ENCODE results near the gene ATG9B. TPM values are rescaled to one million over a fixed set of nuclear protein-coding genes. Genes with fewer than 3 reads are reported as not detected.
"Not testable (repeated sequence)": the region's sequence is repeated elsewhere in the genome, so short reads cannot be mapped to it uniquely, and the experiment has no call there.

ATG9B gene
- total RNA-seq, 4 donors from 2014 or later = 0.55 to 1.5 (median 0.76) TPM; not detected in 1

DNA sequence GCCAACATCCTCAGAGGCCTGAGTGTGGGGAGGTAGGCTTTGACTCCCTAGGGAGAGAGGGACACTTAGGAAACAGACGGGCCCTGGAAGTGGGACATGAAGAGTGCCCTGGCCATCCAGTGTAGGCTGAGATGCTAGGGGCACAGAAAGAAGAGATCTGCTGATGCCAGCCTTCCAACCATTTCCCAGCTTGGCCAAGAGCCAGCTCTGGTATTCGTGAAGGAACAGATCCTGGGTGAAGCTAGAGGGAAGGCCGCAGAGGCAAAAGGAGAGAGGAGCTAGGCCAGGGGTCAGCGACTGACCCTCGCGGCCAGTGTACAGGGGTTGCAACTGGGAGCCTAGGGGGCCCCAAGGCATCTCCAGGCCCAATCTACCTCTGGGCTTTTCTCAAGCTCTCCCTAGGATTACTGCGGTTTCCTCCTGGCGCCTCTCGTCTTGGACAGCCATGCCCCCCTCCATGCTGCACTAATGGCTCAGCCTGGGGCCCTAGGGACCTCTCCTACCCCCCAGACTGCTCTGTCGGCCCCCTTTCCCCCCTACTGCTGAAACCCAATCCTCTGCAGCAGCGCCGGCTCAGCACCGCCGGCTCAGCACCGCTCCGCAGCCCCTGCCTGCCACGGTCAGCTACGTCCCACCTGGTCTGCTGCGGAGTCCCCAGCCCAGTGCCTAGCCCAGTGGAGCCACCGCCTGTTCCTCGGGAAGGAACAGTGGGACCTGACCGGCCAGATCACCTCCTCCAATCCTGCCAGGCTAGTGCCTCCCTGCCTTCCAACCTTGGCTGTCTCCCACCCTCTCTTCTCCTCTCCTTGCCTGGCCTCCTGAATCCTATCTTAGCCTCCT lies 23.9 kb upstream of the ATG9B start, which contains the start of gene ASIC3:
ASIC3 (plus strand) TSS at position 556 of the 840 bp plus-strand sequence. CDS start 355 bp downstream, outside the sequence.
- intact Hi-C loops (cut with DNase I; ENCODE audit: low total_unique reads) = no loop called here

DNA sequence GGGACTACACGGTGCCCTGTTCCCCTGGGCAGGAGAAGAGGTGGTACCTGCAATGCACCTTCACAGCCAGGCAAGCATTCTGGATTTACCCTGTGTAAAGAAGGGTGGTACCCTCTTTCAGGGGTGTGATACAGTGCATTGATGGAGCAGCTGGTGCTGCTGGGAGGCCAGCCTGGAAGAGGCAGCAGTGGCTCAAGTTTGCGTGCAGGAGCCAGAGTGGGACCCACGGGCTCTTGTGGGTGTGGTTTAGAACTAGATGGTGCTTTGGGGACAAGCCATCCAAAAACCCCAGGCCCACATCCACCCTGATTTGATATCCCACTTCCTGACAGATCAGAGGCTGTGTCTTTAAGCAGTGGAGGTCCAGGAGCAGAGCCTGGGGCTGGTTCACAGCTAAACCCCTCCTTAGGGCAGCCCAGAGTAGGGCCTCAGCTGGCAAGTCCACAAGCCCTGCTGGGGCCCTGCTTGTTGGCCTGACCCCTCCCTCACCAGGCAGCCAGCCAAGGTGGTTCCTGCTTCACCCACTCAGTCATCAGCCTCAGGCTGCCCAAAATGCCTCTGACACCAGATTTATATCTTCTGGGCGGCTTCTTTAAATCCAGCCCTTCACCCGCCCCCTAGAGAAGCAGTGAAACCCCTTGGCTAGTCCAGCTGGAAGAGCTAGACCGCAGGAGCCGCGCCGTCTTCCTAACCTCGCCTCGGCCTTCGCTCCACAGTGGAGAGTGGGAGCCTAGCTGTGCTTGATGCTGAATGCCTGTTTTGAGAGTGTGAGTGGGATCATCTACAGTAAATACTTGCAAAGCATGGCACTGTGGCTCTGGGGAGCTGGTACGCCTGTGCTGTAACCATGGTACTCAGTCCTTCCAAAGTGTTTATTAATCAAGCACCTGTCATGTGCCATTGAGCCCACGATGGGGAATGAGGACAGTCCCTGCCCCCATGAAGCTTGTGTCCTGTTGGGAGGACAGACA lies 22.6 kb upstream of the ATG9B start:
- Histone ChIP-seq H3K36me3 (no peaks in the 10 kb centered on the region), H3K27ac (peak overlapping the region in 1 of 2 donors; percentile 6), H3K4me3 (no peak overlapping the region), H3K4me1 (peaks cover 0 to 21% of the 10 kb centered on the region in 2 donors), H3K27me3 (no peaks in the 10 kb centered on the region), H3K9me3 (no peaks in the 10 kb centered on the region)
- TF ChIP-seq, protein P1, sequence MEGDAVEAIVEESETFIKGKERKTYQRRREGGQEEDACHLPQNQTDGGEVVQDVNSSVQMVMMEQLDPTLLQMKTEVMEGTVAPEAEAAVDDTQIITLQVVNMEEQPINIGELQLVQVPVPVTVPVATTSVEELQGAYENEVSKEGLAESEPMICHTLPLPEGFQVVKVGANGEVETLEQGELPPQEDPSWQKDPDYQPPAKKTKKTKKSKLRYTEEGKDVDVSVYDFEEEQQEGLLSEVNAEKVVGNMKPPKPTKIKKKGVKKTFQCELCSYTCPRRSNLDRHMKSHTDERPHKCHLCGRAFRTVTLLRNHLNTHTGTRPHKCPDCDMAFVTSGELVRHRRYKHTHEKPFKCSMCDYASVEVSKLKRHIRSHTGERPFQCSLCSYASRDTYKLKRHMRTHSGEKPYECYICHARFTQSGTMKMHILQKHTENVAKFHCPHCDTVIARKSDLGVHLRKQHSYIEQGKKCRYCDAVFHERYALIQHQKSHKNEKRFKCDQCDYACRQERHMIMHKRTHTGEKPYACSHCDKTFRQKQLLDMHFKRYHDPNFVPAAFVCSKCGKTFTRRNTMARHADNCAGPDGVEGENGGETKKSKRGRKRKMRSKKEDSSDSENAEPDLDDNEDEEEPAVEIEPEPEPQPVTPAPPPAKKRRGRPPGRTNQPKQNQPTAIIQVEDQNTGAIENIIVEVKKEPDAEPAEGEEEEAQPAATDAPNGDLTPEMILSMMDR (IDR thresholded peaks at IDR 0.05) = no peak
- TF ChIP-seq POLR2A (IDR thresholded peaks at IDR 0.05) = no peak
- intact Hi-C loops (cut with DNase I; ENCODE audit: low total_unique reads) = no loop called here
- peak; percentile 63 to 72 for DNase-seq

More for the DNA sequence above, 23.9 kb upstream of the ATG9B start, which contains the start of gene ASIC3:
- no peak within 1 kb of the TSS for H3K4me3 ChIP-seq
- no peak for DNase-seq
- no peak within 1 kb of the TSS for H3K27ac ChIP-seq
- peaks cover 0 to 21% of the 10 kb centered on the region in 2 donors for H3K4me1 ChIP-seq
- H3K36me3 ChIP-seq = no peaks in the 10 kb centered on the region
- no peak for TF ChIP-seq POLR2A (IDR thresholded peaks at IDR 0.05)
- TF ChIP-seq, protein P1 (IDR thresholded peaks at IDR 0.05) = no peak
- H3K27me3 ChIP-seq = no peaks in the 10 kb centered on the region
- H3K9me3 ChIP-seq = no peaks in the 10 kb centered on the region

DNA sequence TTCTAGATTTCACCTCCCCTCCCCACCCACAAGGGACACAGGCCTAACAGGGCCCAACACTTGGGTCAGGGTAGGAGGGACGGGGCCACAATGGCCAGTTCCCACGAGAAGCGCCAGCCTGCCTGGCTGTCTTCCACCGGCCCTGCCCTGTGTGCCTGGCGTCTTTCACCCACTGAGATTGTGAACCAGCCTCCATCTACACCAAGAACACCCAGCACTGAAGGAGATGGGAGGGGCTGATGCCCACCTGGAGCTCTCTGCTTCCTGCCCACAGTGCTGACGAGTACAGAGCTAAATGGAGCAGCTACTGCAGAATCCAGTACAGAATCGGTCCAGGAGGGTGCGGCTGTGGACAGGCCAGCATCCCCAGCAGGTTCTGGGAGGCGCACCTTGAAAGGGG lies 21.7 kb upstream of the ATG9B start:
- Histone ChIP-seq H3K9me3 (no peaks in the 10 kb centered on the region), H3K4me1 (peaks cover 0 to 16% of the 10 kb centered on the region in 2 donors), H3K27ac (no peak overlapping the region), H3K36me3 (no peaks in the 10 kb centered on the region), H3K4me3 (no peak overlapping the region), H3K27me3 (no peaks in the 10 kb centered on the region)
- intact Hi-C loops (cut with DNase I; ENCODE audit: low total_unique reads) = no loop called here
- DNase-seq = no peak
- no peak for TF ChIP-seq POLR2A (IDR thresholded peaks at IDR 0.05)
- TF ChIP-seq, protein P1 (IDR thresholded peaks at IDR 0.05) = no peak

DNA sequence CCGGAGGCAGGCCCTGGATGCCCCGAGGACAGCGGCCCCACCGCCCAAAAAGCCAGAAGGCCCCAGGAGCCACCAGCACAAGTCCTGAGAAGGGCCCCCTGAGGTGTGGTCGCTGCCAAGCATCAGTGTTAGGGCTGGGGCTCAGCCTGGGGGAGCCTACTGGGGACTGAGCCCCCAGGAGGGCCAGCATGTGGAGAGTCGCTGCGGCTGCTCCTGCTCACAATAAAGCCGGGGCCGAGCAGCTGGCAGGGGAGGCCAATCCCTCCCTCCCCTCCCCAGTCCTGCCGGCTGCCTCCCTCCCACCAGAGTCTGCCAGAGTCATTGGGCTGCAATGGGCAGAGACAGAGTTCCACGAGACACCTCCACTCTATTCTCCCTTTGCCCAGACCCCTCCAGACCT lies 21.0 kb upstream of the ATG9B start:
- DNase-seq = no peak
- no peak for TF ChIP-seq POLR2A (IDR thresholded peaks at IDR 0.05)
- peaks cover 0 to 12% of the 10 kb centered on the region in 2 donors for H3K4me1 ChIP-seq
- no peak overlapping the region for H3K27ac ChIP-seq
- H3K9me3 ChIP-seq = no peaks in the 10 kb centered on the region
- H3K36me3 ChIP-seq = no peaks in the 10 kb centered on the region
- intact Hi-C loops (cut with DNase I; ENCODE audit: low total_unique reads) = no loop called here
- no peak overlapping the region for H3K4me3 ChIP-seq
- H3K27me3 ChIP-seq = no peaks in the 10 kb centered on the region

DNA sequence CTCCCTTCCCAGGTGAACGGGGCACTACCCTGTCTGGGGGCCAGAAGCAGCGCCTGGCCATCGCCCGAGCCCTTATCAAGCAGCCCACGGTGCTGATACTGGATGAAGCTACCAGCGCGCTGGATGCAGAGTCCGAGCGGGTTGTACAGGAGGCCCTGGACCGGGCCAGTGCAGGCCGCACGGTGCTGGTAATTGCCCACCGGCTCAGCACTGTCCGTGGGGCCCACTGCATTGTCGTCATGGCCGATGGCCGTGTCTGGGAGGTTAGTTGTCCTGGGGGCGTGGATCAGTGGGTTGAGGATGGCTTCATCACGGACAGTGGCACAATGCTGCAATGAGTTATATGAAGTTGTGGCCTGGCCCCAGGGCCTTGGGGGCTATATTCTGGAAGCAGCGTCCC lies 19.7 kb upstream of the ATG9B start:
- Histone ChIP-seq H3K4me1 (peaks cover 7 to 16% of the 10 kb centered on the region in 2 donors), H3K4me3 (no peak overlapping the region), H3K9me3 (no peaks in the 10 kb centered on the region), H3K27me3 (no peaks in the 10 kb centered on the region), H3K27ac (no peak overlapping the region), H3K36me3 (no peaks in the 10 kb centered on the region)
- no peak for DNase-seq
- intact Hi-C loops (cut with DNase I; ENCODE audit: low total_unique reads) = no loop called here
- no peak for TF ChIP-seq POLR2A (IDR thresholded peaks at IDR 0.05)
- TF ChIP-seq, protein P1 (IDR thresholded peaks at IDR 0.05) = no peak

DNA sequence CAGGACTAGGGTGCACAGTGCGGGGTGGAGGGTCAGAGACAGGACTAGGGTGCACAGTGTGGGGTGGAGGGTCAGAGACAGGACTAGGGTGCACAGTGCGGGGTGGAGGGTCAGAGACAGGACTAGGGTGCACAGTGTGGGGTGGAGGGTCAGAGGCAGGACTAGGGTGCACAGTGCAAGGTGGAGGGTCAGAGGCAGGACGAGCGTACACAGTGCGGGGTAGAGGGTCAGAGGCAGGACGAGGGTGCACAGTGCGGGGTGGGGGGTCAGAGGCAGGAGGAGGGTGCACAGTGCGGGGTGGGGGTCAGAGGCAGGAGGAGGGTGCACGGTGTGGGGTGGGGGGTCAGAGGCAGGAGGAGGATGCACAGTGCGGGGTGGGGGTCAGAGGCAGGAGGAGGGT lies 19.2 kb upstream of the ATG9B start:
- H3K27ac ChIP-seq; H3K36me3 ChIP-seq; H3K9me3 ChIP-seq; H3K4me3 ChIP-seq; H3K27me3 ChIP-seq; intact Hi-C loops (cut with DNase I; ENCODE audit: low total_unique reads); DNase-seq: not testable (repeated sequence)
- H3K4me1 ChIP-seq = peaks cover 7 to 21% of the 10 kb centered on the region in 2 donors

Data from uterus (tissue), 4 donors.